GM19452 (cell line): ENCODE measurements around the gene ZFAND3.

ENCODE experiments used
- ATAC-seq: cut with Tn5 transposase; IDR thresholded peaks from one replicate; pipeline ENCODE4 v1.9.1; 2021; ENCODE audit not compliant: unreplicated experiment

ZFAND3 gene

GRCh38 chr6:38195113-38195635, 375.6 kb downstream of the ZFAND3 start:
- no peak for ATAC-seq

GRCh38 chr6:38198219-38198618, 378.7 kb downstream of the ZFAND3 start:
- ATAC-seq: no peak
